SK-N-MC (cell line): ENCODE results near the gene G0S2.

Source experiments
- DNase-seq: peaks from one replicate; pipeline ENCODE4 v3.0.0-alpha.2; 2011; ENCODE audit warnings: low read depth, low spot score
- H3K27ac ChIP-seq: fragments of 200-600 bp; sonication (generic); 2 replicates; pipeline ENCODE4 v1.5.1; 2016; ENCODE audit warnings: mixed run types
- H3K36me3 ChIP-seq: fragments of 200-600 bp; sonication (generic); 2 replicates; pipeline ENCODE4 v1.6.1; 2017; ENCODE audit warnings: antibody characterized with exemption, low read length, mixed read lengths; ENCODE audit not compliant: insufficient read depth
- H3K4me3 ChIP-seq: fragments of 200-600 bp; sonication (generic); 2 replicates; pipeline ENCODE4 v1.5.1; 2016
- H3K9ac ChIP-seq: fragments of 200-600 bp; sonication (generic); 2 replicates; pipeline ENCODE4 v1.8.0; 2017; ENCODE audit warnings: mixed run types, mixed read lengths; ENCODE audit not compliant: insufficient read length
- H3K9me3 ChIP-seq: fragments of 200-600 bp; sonication (generic); 2 replicates; pipeline ENCODE4 v1.6.1; 2017; ENCODE audit warnings: low read depth, mild to moderate bottlenecking, antibody characterized with exemption, low read length, moderate library complexity, mixed read lengths
- EZH2 ChIP-seq: fragments of 200-600 bp; sonication (generic); IDR thresholded peaks from one replicate; pipeline ENCODE4 v1.6.1; 2017; ENCODE audit warnings: antibody characterized with exemption
- FOXP2 ChIP-seq: optimal IDR thresholded peaks from 2 replicates; pipeline ENCODE3; 2011; ENCODE audit warnings: mild to moderate bottlenecking, moderate library complexity; ENCODE audit not compliant: insufficient read depth; ENCODE audit errors: extremely low read length, control extremely low read depth
- POLR2AphosphoS5 ChIP-seq: IDR thresholded peaks from 2 replicates; pipeline ENCODE4 v1.6.1; 2012; ENCODE audit warnings: mild to moderate bottlenecking, low read depth, low read length, borderline replicate concordance

The G0S2 gene

GRCh38 chr1:209702832-209703231 lies 27.6 kb downstream of the G0S2 start:
- no peak for TF ChIP-seq FOXP2
- TF ChIP-seq POLR2AphosphoS5, result no peak
- TF ChIP-seq EZH2, result no peak
- Histone ChIP-seq H3K9ac (no peak overlapping the region), H3K4me3 (no peak overlapping the region), H3K27ac (no peak overlapping the region), H3K9me3 (no peaks in the 10 kb centered on the region), H3K36me3 (no peaks in the 10 kb centered on the region)
- no peak for DNase-seq

DNA sequence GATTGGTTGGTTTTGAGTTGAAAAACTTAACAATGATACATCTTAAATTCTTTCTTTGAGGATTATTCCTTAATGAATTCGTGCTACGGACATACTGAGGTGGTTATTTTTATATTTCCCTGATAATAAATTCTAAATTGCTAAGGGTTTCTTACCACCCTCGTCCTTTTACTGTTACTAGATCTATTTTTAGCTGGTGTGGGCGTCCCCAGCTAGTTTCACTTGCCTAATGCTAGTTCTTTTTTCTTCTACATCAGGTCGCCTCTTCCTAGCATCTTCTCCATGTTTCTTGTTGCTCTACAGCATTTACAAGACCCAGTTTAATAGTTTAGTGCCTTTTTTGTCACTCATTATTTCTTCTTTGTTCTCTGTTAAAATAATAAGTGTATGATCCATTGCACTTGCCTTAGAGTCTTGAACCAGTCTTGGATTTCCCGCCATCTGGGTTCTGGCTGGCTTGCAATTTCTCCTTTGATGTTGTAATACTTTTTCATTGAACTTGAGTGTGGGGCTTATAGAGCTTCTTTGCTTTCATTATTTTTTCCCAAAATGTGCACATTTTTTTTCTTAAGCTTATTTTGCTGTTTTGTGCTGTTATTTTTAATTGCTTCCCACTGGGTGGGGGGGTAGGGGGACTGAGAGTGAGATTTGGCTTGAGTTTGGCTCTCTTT lies 28.8 kb downstream of the G0S2 start:
- Histone ChIP-seq H3K9me3 (no peaks in the 10 kb centered on the region), H3K9ac (no peak overlapping the region), H3K27ac (no peak overlapping the region), H3K4me3 (no peak overlapping the region), H3K36me3 (no peaks in the 10 kb centered on the region)
- TF ChIP-seq POLR2AphosphoS5 (no peak), FOXP2 (no peak), EZH2 (no peak)
- DNase-seq, result no peak

GRCh38 chr1:209704584-209704983 lies 29.4 kb downstream of the G0S2 start, which contains the start of gene HSD11B1:
TSS of gene HSD11B1 (plus strand) at chr1:209704846. CDS start at chr1:209704943, 97 bp downstream.
- no peak within 1 kb of the TSS for H3K27ac ChIP-seq
- DNase-seq, result no peak
- no peak within 1 kb of the TSS for H3K9ac ChIP-seq
- TF ChIP-seq EZH2, result no peak
- TF ChIP-seq FOXP2, result no peak
- no peak for TF ChIP-seq POLR2AphosphoS5
- H3K4me3 ChIP-seq, result no peak within 1 kb of the TSS
- no peaks in the 10 kb centered on the region for H3K9me3 ChIP-seq
- H3K36me3 ChIP-seq, result no peaks in the 10 kb centered on the region

DNA sequence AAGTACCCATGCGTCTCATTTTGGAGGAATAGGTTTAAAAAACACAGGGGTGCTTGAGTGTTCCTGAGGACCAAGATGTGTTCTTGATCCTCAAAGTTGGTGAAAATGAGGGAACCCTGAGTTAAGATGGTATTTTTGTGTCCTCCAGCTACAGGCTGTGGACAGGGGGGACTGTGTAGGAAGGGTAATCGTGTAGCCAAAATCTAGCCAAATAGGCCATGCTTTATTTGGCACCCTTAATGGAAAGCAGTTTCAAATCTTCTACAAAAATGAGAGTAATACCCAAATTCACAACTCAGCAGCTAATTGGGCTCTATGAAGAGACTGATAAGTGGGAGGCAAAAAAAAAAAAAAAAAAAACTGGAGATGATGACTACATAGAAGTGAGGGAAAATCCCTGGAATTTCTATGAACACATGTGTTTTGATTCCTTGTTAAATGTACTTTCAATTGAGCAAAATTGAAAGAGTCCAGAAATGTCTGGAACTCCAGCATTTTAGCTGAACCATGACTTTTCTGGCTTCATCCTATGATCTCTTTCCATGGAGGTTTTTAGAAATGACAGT lies 29.9 kb downstream of the G0S2 start:
- Histone ChIP-seq H3K27ac (no peak overlapping the region), H3K9ac (no peak overlapping the region), H3K9me3 (no peaks in the 10 kb centered on the region), H3K4me3 (no peak overlapping the region), H3K36me3 (no peaks in the 10 kb centered on the region)
- no peak for DNase-seq
- no peak for TF ChIP-seq FOXP2
- no peak for TF ChIP-seq EZH2
- no peak for TF ChIP-seq POLR2AphosphoS5

GRCh38 chr1:209706622-209707021 lies 31.4 kb downstream of the G0S2 start:
- H3K27ac ChIP-seq, result no peak overlapping the region
- no peak overlapping the region for H3K4me3 ChIP-seq
- TF ChIP-seq EZH2 (no peak), POLR2AphosphoS5 (no peak), FOXP2 (no peak)
- H3K9me3 ChIP-seq, result no peaks in the 10 kb centered on the region
- no peak overlapping the region for H3K9ac ChIP-seq
- DNase-seq, result no peak
- no peaks in the 10 kb centered on the region for H3K36me3 ChIP-seq

DNA sequence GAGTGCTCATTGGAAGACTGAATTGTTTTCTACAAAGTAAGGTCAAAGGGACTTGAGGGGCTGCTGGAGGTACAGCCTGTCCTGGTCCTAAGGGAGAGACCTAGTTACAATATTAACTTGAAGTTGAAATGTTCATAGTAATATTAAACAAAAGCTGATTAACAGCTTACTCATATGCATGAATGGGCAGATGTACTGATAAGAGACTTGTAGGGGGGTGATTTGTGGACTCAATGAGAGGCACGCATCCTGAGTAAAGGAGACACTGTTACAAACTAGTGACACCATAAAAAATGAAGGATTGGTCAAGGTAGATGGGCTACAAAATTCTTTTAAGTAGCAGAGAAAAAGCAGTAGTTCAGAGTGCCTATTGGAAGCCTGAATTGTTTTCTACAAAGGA lies 32.1 kb downstream of the G0S2 start:
- Histone ChIP-seq H3K27ac (no peak overlapping the region), H3K4me3 (no peak overlapping the region), H3K9ac (no peak overlapping the region), H3K36me3 (no peaks in the 10 kb centered on the region), H3K9me3 (no peaks in the 10 kb centered on the region)
- no peak for DNase-seq
- TF ChIP-seq EZH2 (no peak), POLR2AphosphoS5 (no peak), FOXP2 (no peak)

DNA sequence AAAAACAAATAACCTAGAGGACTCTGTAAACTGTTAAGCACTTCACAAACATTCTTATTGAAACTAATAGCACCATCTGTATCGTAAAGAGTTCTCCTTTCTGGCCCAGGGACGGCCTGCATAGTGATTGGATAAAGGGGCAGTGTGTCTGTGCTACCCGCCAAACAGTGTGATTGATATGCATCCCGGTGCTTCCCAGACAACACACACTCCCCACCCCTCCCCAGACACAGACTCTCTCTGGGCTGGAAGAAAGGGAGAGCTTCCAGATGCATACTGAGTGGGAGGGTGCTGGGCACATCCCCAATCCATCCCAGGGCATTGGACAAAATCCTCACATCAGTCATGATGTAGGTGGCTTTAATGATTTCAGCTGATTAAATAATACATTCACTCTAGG lies 33.1 kb downstream of the G0S2 start:
- no peak overlapping the region for H3K4me3 ChIP-seq
- H3K9ac ChIP-seq, result no peak overlapping the region
- no peak for DNase-seq
- no peaks in the 10 kb centered on the region for H3K36me3 ChIP-seq
- H3K27ac ChIP-seq, result no peak overlapping the region
- H3K9me3 ChIP-seq, result no peaks in the 10 kb centered on the region
- TF ChIP-seq POLR2AphosphoS5, result no peak
- TF ChIP-seq EZH2, result no peak
- TF ChIP-seq FOXP2, result no peak

- Histone ChIP-seq H3K36me3 (no peaks in the 10 kb centered on the region), H3K9ac (no peak overlapping the region), H3K4me3 (no peak overlapping the region), H3K27ac (no peak overlapping the region), H3K9me3 (no peaks in the 10 kb centered on the region)
- DNase-seq, result no peak
- TF ChIP-seq POLR2AphosphoS5 (no peak), EZH2 (no peak), FOXP2 (no peak)
These were observed 34.9 kb downstream of the G0S2 start for GRCh38 chr1:209710093-209710492.

DNA sequence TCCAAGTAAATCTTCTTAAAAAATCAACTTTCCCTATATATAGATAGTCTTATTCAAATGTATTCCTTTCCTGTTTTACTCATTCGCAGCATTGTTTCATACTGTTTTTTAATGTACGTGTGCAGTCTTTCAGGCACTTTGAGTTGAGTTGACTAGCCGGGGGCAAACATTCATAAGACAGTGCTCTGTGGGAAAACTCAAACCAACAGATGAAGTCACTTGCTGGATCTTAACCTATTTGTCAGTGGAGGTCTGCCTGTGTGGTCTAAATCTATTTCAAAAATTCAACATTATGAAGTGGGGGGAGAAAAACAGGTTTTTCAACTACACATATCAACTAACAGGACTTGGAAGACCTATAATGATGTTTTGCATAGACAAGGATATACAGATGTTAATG lies 35.6 kb downstream of the G0S2 start:
- no peaks in the 10 kb centered on the region for H3K9me3 ChIP-seq
- DNase-seq, result no peak
- H3K4me3 ChIP-seq, result no peak overlapping the region
- H3K9ac ChIP-seq, result no peak overlapping the region
- H3K27ac ChIP-seq, result no peak overlapping the region
- H3K36me3 ChIP-seq, result no peaks in the 10 kb centered on the region
- no peak for TF ChIP-seq EZH2
- TF ChIP-seq POLR2AphosphoS5, result no peak
- TF ChIP-seq FOXP2, result no peak
